Omental fat pad (tissue), 4 donors: Measurements from ENCODE around the gene DLD. TPM values are rescaled to one million over a fixed set of nuclear protein-coding genes. Genes with fewer than 3 reads are reported as not detected.
A peak's percentile ranks its signal among the peaks of the same experiment; 100 is the strongest.
"Not testable (repeated sequence)": the region's sequence is repeated elsewhere in the genome, so short reads cannot be mapped to it uniquely, and the experiment has no call there.

Experiments used
- ATAC-seq: fragments of 150-250 bp; one replicate; pipeline ENCODE4 v1.9.1; 2016; ENCODE audit warnings: mild to moderate bottlenecking, moderate library complexity; ENCODE audit not compliant: low FRiP score
- DNase-seq: peaks from one replicate; pipeline ENCODE4 v3.0.0-alpha.2; 2019; ENCODE audit warnings: low spot score
- CTCF ChIP-seq, 3 donors: fragments of 450-650 bp; IDR thresholded peaks; one replicate each; pipeline ENCODE4 v1.5.1; 2016 to 2017; ENCODE audit warnings: antibody characterized with exemption in 3 of 3, mild to moderate bottlenecking in 3 of 3, moderate library complexity in 2 of 3
- total RNA-seq, 4 donors: library from RNA; depleted of rRNA; stranded (reverse); fragments of >200 nt; gene quantifications; one replicate each; pipeline ENCODE4 v1.1.0, GENCODE V29; 2016

The DLD gene
- total RNA-seq, 4 donors from 2014 or later, result 46.0 to 112 (median 59.2) TPM

GRCh38 chr7:107889992-107890391 lies 991 bp upstream of the DLD start:
- DNase-seq (no peak), ATAC-seq (no peak)
- TF ChIP-seq CTCF (IDR thresholded peaks at IDR 0.05), result no peak

GRCh38 chr7:107890493-107890961 lies 456 bp upstream of the DLD start:
- TF ChIP-seq CTCF (IDR thresholded peaks at IDR 0.05), result no peak
- no peak for DNase-seq
- peak; percentile 34 for ATAC-seq

GRCh38 chr7:107891636-107892366 lies 818 bp downstream of the DLD start:
- DNase-seq (no peak), ATAC-seq (peak; percentile 54)

GRCh38 chr7:107892367-107892741 lies 1.4 kb downstream of the DLD start:
- not testable (repeated sequence) for DNase-seq, ATAC-seq

More at GRCh38 chr7:107891636-107892366, 818 bp downstream of the DLD start:
- TF ChIP-seq CTCF (IDR thresholded peaks at IDR 0.05), result no peak

- ATAC-seq (no peak), DNase-seq (no peak)
- no peak for TF ChIP-seq CTCF (IDR thresholded peaks at IDR 0.05)
These were observed 8.1 kb downstream of the DLD start for GRCh38 chr7:107898997-107899594.

GRCh38 chr7:107900496-107901015 lies 9.6 kb downstream of the DLD start:
- no peak for TF ChIP-seq CTCF (IDR thresholded peaks at IDR 0.05)
- no peak for ATAC-seq

GRCh38 chr7:107902381-107902780 lies 11.4 kb downstream of the DLD start:
- no peak for TF ChIP-seq CTCF (IDR thresholded peaks at IDR 0.05)
- DNase-seq (no peak), ATAC-seq (no peak)

More at GRCh38 chr7:107900496-107901015, 9.6 kb downstream of the DLD start:
- DNase-seq, result no peak
